Endothelial cell of umbilical vein (primary cell): ENCODE data around the gene ZBTB21. TPM values are rescaled to one million over a fixed set of nuclear protein-coding genes. Genes with fewer than 3 reads are reported as not detected.

Experiments
- BruUV-seq: library from RNA; stranded (reverse); fragments of 400-500 nt; replicated peaks from 2 replicates; lab custom pipeline; 2021; lab: Mats Ljungman, UMichigan
- CTCF ChIA-PET: fragments of 300-600, 350-600 bp; sonication (Branson Sonifier 250); formaldehyde crosslinking; loops from one replicate; lab custom pipeline; 2021; ENCODE audit warnings: antibody characterized with exemption, inconsistent platforms; lab: Charles Lee
- POLR2A ChIA-PET: fragments of 300-600, 350-600 bp; sonication (Branson Sonifier 250); formaldehyde crosslinking; loops from one replicate; lab custom pipeline; 2021; ENCODE audit warnings: antibody characterized with exemption, inconsistent platforms; lab: Charles Lee
- DNase-seq: peaks from one replicate; pipeline ENCODE4 v3.0.0-alpha.2; 2011; ENCODE audit warnings: low read depth, low spot score
- FAIRE-seq: peaks from 2 replicates; lab custom pipeline; 2011; peaks lifted over from hg19 to GRCh38; lab: Jason Lieb, UNC
- H2AFZ ChIP-seq: 2 replicates; pipeline ENCODE4 v1.6.0; 2012; ENCODE audit warnings: low read depth, low read length, control low read depth, inconsistent platforms
- H3K27ac ChIP-seq: 2 replicates; pipeline ENCODE4 v1.5.1; 2011; ENCODE audit warnings: low read depth, mild to moderate bottlenecking, control low read depth, low read length, moderate library complexity; ENCODE audit not compliant: insufficient read depth
- H3K27me3 ChIP-seq, 2 experiments: 2 replicates each; pipeline versions ENCODE4 v1.6.0 to v1.6.1; 2011; ENCODE audit warnings: low read length in 2 of 2, mixed read lengths in 1 of 2; ENCODE audit not compliant: control insufficient read depth in 2 of 2, insufficient read depth in 2 of 2
- H3K36me3 ChIP-seq, 2 experiments: 2 replicates in 1 of 2; 3 replicates in 1 of 2; pipeline ENCODE4 v1.5.1; 2011; ENCODE audit warnings: low read length in 2 of 2, mild to moderate bottlenecking in 1 of 2, moderate library complexity in 1 of 2; ENCODE audit not compliant: control insufficient read depth in 2 of 2, insufficient read depth in 2 of 2; ENCODE audit errors: extremely low read depth in 1 of 2
- H3K4me1 ChIP-seq: 3 replicates; pipeline ENCODE4 v1.5.1; 2011; ENCODE audit warnings: mild to moderate bottlenecking, low read length; ENCODE audit not compliant: control insufficient read depth, insufficient read depth; ENCODE audit errors: extremely low read depth
- H3K4me2 ChIP-seq: 2 replicates; pipeline ENCODE4 v1.6.1; 2011; ENCODE audit warnings: low read length, control low read depth, mixed read lengths; ENCODE audit not compliant: insufficient read depth
- H3K4me3 ChIP-seq, 3 experiments: fragments of 200-600 bp in 1 of 3; sonication (generic), shearing (Covaris generic) in 1 of 3; replicated peaks in 1 of 3; 2 replicates each; pipeline ENCODE4 v1.5.1; 2011 to 2016; ENCODE audit warnings: control low read depth in 3 of 3, low read length in 3 of 3, mild to moderate bottlenecking in 2 of 3, inconsistent platforms in 1 of 3, low read depth in 1 of 3, moderate library complexity in 1 of 3; ENCODE audit not compliant: insufficient read depth in 1 of 3
- H3K79me2 ChIP-seq: 2 replicates; pipeline ENCODE4 v1.6.0; 2012; ENCODE audit warnings: low read length, inconsistent platforms; ENCODE audit not compliant: control insufficient read depth, insufficient read depth
- H3K9ac ChIP-seq: replicated peaks from 2 replicates; pipeline ENCODE3; 2011; ENCODE audit warnings: low read length, control low read depth; ENCODE audit not compliant: insufficient read depth; ENCODE audit errors: extremely low read depth
- H3K9me1 ChIP-seq: replicated peaks from 3 replicates; pipeline ENCODE4 v1.6.0; 2011; ENCODE audit warnings: mild to moderate bottlenecking, low read length; ENCODE audit not compliant: control insufficient read depth, insufficient read depth; ENCODE audit errors: extremely low read depth
- H3K9me3 ChIP-seq: replicated peaks from 2 replicates; pipeline ENCODE4 v1.5.1; 2012; ENCODE audit warnings: low read length, inconsistent platforms; ENCODE audit not compliant: control insufficient read depth, insufficient read depth
- H4K20me1 ChIP-seq: replicated peaks from 2 replicates; pipeline ENCODE3; 2011; ENCODE audit warnings: mild to moderate bottlenecking, low read length; ENCODE audit not compliant: control insufficient read depth, insufficient read depth; ENCODE audit errors: extremely low read depth
- CTCF ChIP-seq, 2 donors: IDR thresholded peaks; 1 replicate in 1 of 2; 2 replicates in 1 of 2; pipeline ENCODE4 v1.5.1; 2011; ENCODE audit warnings: low read length in 2 of 2, mild to moderate bottlenecking in 2 of 2, moderate library complexity in 2 of 2, control low read depth in 1 of 2, inconsistent platforms in 1 of 2, low read depth in 1 of 2; ENCODE audit not compliant: insufficient read depth in 1 of 2; ENCODE audit errors: extremely low read depth in 1 of 2
- EZH2 ChIP-seq: IDR thresholded peaks from 2 replicates; pipeline ENCODE4 v1.6.1; 2012; ENCODE audit warnings: borderline replicate concordance, low read depth, mild to moderate bottlenecking, moderate library complexity, low read length, inconsistent platforms; ENCODE audit not compliant: severe bottlenecking
- FOS ChIP-seq: IDR thresholded peaks from 2 replicates; pipeline ENCODE4 v1.6.1; 2011; ENCODE audit warnings: mild to moderate bottlenecking, low read length, moderate library complexity, borderline replicate concordance; ENCODE audit not compliant: insufficient read depth
- GATA2 ChIP-seq: IDR thresholded peaks from 2 replicates; pipeline ENCODE4 v1.7.0; 2011; ENCODE audit warnings: low read depth, mild to moderate bottlenecking, moderate library complexity, mixed read lengths, low read length; ENCODE audit not compliant: insufficient read length, insufficient read depth
- JUN ChIP-seq: IDR thresholded peaks from 2 replicates; pipeline ENCODE4 v1.6.1; 2011; ENCODE audit warnings: borderline replicate concordance, low read depth; ENCODE audit not compliant: insufficient read length, insufficient read depth
- MAX ChIP-seq: IDR thresholded peaks from 2 replicates; pipeline ENCODE4 v1.6.1; 2011; ENCODE audit not compliant: insufficient read depth, insufficient read length
- MYC ChIP-seq: IDR thresholded peaks from one replicate; pipeline ENCODE4 v1.6.1; 2011; ENCODE audit warnings: mild to moderate bottlenecking, low read depth, low read length
- POLR2A ChIP-seq: IDR thresholded peaks from 2 replicates; pipeline ENCODE4 v1.6.1; 2012; ENCODE audit warnings: low read depth, mild to moderate bottlenecking, control low read depth, low read length
- POLR2AphosphoS5 ChIP-seq: IDR thresholded peaks from 2 replicates; pipeline ENCODE4 v1.6.1; 2012; ENCODE audit warnings: low read depth, mild to moderate bottlenecking, control low read depth, low read length, moderate library complexity; ENCODE audit not compliant: insufficient read depth
- dilution Hi-C: fragments of 300-500 bp; cut with MboI; formaldehyde crosslinking; loops from one replicate; pipeline ENCODE4 v1.15.0; 2019; ENCODE audit warnings: low sequenced_read_pairs; ENCODE audit not compliant: extremely low pct_ligation_motif_present
- intact Hi-C: fragments of 100-400 bp; cut with micrococcal nuclease; formaldehyde crosslinking; loops from one replicate; pipeline ENCODE4 v1.10.0; 2022
- polyA plus RNA-seq, 4 experiments: library from polyadenylated mRNA; depleted of rRNA in 3 of 4; stranded (reverse) in 3 of 4; unstranded in 1 of 4; fragments of >200 nt; gene quantifications; 2 replicates each; pipeline versions ENCODE4 v1.2.1 to v1.2.3, GENCODE V29; 2011 to 2012; ENCODE audit warnings: missing spikeins in 1 of 4
- total RNA-seq: library from RNA; stranded (reverse); gene quantifications from 2 replicates; pipeline ENCODE4 v1.2.3, GENCODE V29; 2021

Gene ZBTB21
- total and polyA plus RNA-seq, 2 donors (not counting 3 experiments of a cell fraction or from before 2014, with no cell fraction given): 2.8 to 12.4 TPM

GRCh38 chr21:42006765-42007164, 3.4 kb downstream of the ZBTB21 start:
- no peaks in the 10 kb centered on the region for H3K9me1 ChIP-seq
- H3K4me2 ChIP-seq: no peak overlapping the region
- BruUV-seq: no TSS peak
- dilution Hi-C loops (no loop called here), intact Hi-C loops (no loop called here)
- H3K79me2 ChIP-seq: peaks cover 20% of the 10 kb centered on the region
- H3K9me3 ChIP-seq: no peaks in the 10 kb centered on the region
- no peak overlapping the region for H3K9ac ChIP-seq
- DNase-seq: no peak
- peaks cover 0 to 8% of the 10 kb centered on the region in 2 experiments for H3K27me3 ChIP-seq
- TF ChIP-seq CTCF (IDR thresholded peaks at IDR 0.05; ENCODE audit: extremely low read depth in 1 of 2, insufficient read depth in 1 of 2, low read depth in 1 of 2, low read length in 2 of 2) (no peak), FOS (no peak), POLR2A (no peak), POLR2AphosphoS5 (no peak), GATA2 (no peak), JUN (no peak), MAX (no peak), EZH2 (no peak), MYC (no peak)
- peaks cover 15% of the 10 kb centered on the region for H3K4me1 ChIP-seq
- POLR2A ChIA-PET: interaction anchor here (0.5 kb wide), 1 partner anchor 60 kb away, joined by 3 read pairs; no protein-coding TSS in a partner anchor
- H3K27ac ChIP-seq: no peak overlapping the region
- CTCF ChIA-PET: interaction anchor here (1.0 to 2.2 kb wide), 6 partner anchors 27 to 111 kb away, joined by 3 to 9 read pairs (median 4); no protein-coding TSS in a partner anchor
- H3K4me3 ChIP-seq: no peak overlapping the region
- no peak for FAIRE-seq
- H4K20me1 ChIP-seq: no peaks in the 10 kb centered on the region
- no peak overlapping the region for H2AFZ ChIP-seq
- H3K36me3 ChIP-seq: no peaks in the 10 kb centered on the region
